ENCODE results near the gene C10orf67.
"Not testable (repeated sequence)": the region's sequence is repeated elsewhere in the genome, so short reads cannot be mapped to it uniquely, and the experiment has no call there.

The C10orf67 gene

GRCh38 chr10:23262928-23263327 lies 81.7 kb downstream of the C10orf67 start:
- no peak for DNase-seq

GRCh38 chr10:23258516-23258915 lies 86.1 kb downstream of the C10orf67 start:
- no peak for DNase-seq

- DNase-seq: no peak
These were observed 90.8 kb downstream of the C10orf67 start for GRCh38 chr10:23253780-23254179.

GRCh38 chr10:23252859-23253258 lies 91.7 kb downstream of the C10orf67 start:
- not testable (repeated sequence) for DNase-seq

- DNase-seq: not testable (repeated sequence)
These were observed 102.8 kb downstream of the C10orf67 start for GRCh38 chr10:23241779-23242178.

- no peak for DNase-seq
These were observed 106.6 kb downstream of the C10orf67 start for GRCh38 chr10:23238015-23238414.

- no peak for DNase-seq
These were observed 114.0 kb downstream of the C10orf67 start for GRCh38 chr10:23230582-23230981.

- DNase-seq: no peak
These were observed 127.1 kb downstream of the C10orf67 start for GRCh38 chr10:23217471-23217870.

- no peak for DNase-seq
These were observed 138.5 kb downstream of the C10orf67 start for GRCh38 chr10:23205972-23206642.

GRCh38 chr10:23204773-23205172 lies 139.8 kb downstream of the C10orf67 start:
- no peak for DNase-seq

- no peak for DNase-seq
These were observed 140.9 kb downstream of the C10orf67 start for GRCh38 chr10:23203369-23204325.

- no peak for DNase-seq
These were observed 141.8 kb downstream of the C10orf67 start for GRCh38 chr10:23202779-23203178.

GRCh38 chr10:23201837-23202236 lies 142.8 kb downstream of the C10orf67 start:
- no peak for DNase-seq

GRCh38 chr10:23200997-23201652 lies 143.5 kb downstream of the C10orf67 start:
- no peak for DNase-seq

GRCh38 chr10:23200586-23200985 lies 144.0 kb downstream of the C10orf67 start:
- no peak for DNase-seq

- no peak for DNase-seq
These were observed 144.7 kb downstream of the C10orf67 start for GRCh38 chr10:23199768-23200511.

- no peak for DNase-seq
These were observed 145.4 kb downstream of the C10orf67 start for GRCh38 chr10:23198940-23199767.

- DNase-seq: no peak
These were observed 146.0 kb downstream of the C10orf67 start for GRCh38 chr10:23198610-23198939.

GRCh38 chr10:23197416-23197861 lies 147.2 kb downstream of the C10orf67 start:
- no peak for DNase-seq

GRCh38 chr10:23196915-23197314 lies 147.7 kb downstream of the C10orf67 start:
- no peak for DNase-seq

GRCh38 chr10:23195846-23196600 lies 148.6 kb downstream of the C10orf67 start:
- DNase-seq: no peak

All from 8988T (cell line).